Measurements from ENCODE around the gene NAV3. TPM values are rescaled to one million over a fixed set of nuclear protein-coding genes. Genes with fewer than 3 reads are reported as not detected.

The NAV3 gene
- total and polyA plus RNA-seq, 2 experiments from 2014 or later, result 4.0 to 12.0 TPM

- H3K4me2 ChIP-seq, result no peak overlapping the region
- H3K36me3 ChIP-seq (ENCODE audit: insufficient read depth), result no peaks in the 10 kb centered on the region
- Mint-ChIP-seq H3K27me3 (ENCODE audit: insufficient read depth, low read depth, poor library complexity) (peaks cover 2% of the 10 kb centered on the region), H3K27ac (no peak overlapping the region), H3K4me1 (no peaks in the 10 kb centered on the region), H3K36me3 (ENCODE audit: low read depth) (no peaks in the 10 kb centered on the region), H3K9me3 (no peaks in the 10 kb centered on the region), H3K4me3 (no peak overlapping the region)
- H3F3A ChIP-seq (replicated peaks; ENCODE audit: low read depth), result no peaks in the 10 kb centered on the region
- no peak overlapping the region for H2AFZ ChIP-seq
- H3K79me2 ChIP-seq (replicated peaks; ENCODE audit: insufficient read depth), result no peaks in the 10 kb centered on the region
- ATAC-seq (no peak), DNase-seq (ENCODE audit: low spot score) (no peak)
- H3K4me3 ChIP-seq, result no peak overlapping the region
- H3K27me3 ChIP-seq (ENCODE audit: insufficient read depth), result no peaks in the 10 kb centered on the region
- no peaks in the 10 kb centered on the region for H3K9me2 ChIP-seq (ENCODE audit: insufficient read depth)
- no peaks in the 10 kb centered on the region for H4K20me1 ChIP-seq (replicated peaks; ENCODE audit: insufficient read depth)
- no peaks in the 10 kb centered on the region for H3K4me1 ChIP-seq (ENCODE audit: insufficient read depth)
- H3K27ac ChIP-seq (ENCODE audit: low read depth), result no peak overlapping the region
- TF ChIP-seq REST (IDR thresholded peaks at IDR 0.05; ENCODE audit: unreplicated experiment), result no peak
- no peak for TF ChIP-seq ZNF331 (CRISPR knock-in tag; IDR thresholded peaks at IDR 0.05; ENCODE audit: low read depth)
- TF ChIP-seq JUNB (IDR thresholded peaks at IDR 0.05; ENCODE audit: unreplicated experiment), result no peak
- TF ChIP-seq NANOG (IDR thresholded peaks at IDR 0.05; ENCODE audit: borderline replicate concordance), result no peak
- no peak for TF ChIP-seq CREB1 (CRISPR knock-in tag; IDR thresholded peaks at IDR 0.05; ENCODE audit: low read depth)
- TF ChIP-seq STAT1 (IDR thresholded peaks at IDR 0.05; ENCODE audit: unreplicated experiment), result no peak
- TF ChIP-seq, protein P1, sequence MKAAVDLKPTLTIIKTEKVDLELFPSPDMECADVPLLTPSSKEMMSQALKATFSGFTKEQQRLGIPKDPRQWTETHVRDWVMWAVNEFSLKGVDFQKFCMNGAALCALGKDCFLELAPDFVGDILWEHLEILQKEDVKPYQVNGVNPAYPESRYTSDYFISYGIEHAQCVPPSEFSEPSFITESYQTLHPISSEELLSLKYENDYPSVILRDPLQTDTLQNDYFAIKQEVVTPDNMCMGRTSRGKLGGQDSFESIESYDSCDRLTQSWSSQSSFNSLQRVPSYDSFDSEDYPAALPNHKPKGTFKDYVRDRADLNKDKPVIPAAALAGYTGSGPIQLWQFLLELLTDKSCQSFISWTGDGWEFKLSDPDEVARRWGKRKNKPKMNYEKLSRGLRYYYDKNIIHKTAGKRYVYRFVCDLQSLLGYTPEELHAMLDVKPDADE (IDR thresholded peaks at IDR 0.05), result no peak
- no peak for TF ChIP-seq EZH2 (IDR thresholded peaks at IDR 0.05; ENCODE audit: low read depth, unreplicated experiment)
- no peak for TF ChIP-seq ZNF114 (CRISPR knock-in tag; IDR thresholded peaks at IDR 0.05)
- TF ChIP-seq EZH2phosphoT487 (IDR thresholded peaks at IDR 0.05; ENCODE audit: unreplicated experiment), result no peak
- TF ChIP-seq CTCF (conservative IDR thresholded peaks at IDR 0.05; ENCODE audit: low read depth in 2 of 2), result no peak
- TF ChIP-seq POLR2AphosphoS5 (IDR thresholded peaks at IDR 0.05; ENCODE audit: low read depth), result no peak
- TF ChIP-seq, protein P2, sequence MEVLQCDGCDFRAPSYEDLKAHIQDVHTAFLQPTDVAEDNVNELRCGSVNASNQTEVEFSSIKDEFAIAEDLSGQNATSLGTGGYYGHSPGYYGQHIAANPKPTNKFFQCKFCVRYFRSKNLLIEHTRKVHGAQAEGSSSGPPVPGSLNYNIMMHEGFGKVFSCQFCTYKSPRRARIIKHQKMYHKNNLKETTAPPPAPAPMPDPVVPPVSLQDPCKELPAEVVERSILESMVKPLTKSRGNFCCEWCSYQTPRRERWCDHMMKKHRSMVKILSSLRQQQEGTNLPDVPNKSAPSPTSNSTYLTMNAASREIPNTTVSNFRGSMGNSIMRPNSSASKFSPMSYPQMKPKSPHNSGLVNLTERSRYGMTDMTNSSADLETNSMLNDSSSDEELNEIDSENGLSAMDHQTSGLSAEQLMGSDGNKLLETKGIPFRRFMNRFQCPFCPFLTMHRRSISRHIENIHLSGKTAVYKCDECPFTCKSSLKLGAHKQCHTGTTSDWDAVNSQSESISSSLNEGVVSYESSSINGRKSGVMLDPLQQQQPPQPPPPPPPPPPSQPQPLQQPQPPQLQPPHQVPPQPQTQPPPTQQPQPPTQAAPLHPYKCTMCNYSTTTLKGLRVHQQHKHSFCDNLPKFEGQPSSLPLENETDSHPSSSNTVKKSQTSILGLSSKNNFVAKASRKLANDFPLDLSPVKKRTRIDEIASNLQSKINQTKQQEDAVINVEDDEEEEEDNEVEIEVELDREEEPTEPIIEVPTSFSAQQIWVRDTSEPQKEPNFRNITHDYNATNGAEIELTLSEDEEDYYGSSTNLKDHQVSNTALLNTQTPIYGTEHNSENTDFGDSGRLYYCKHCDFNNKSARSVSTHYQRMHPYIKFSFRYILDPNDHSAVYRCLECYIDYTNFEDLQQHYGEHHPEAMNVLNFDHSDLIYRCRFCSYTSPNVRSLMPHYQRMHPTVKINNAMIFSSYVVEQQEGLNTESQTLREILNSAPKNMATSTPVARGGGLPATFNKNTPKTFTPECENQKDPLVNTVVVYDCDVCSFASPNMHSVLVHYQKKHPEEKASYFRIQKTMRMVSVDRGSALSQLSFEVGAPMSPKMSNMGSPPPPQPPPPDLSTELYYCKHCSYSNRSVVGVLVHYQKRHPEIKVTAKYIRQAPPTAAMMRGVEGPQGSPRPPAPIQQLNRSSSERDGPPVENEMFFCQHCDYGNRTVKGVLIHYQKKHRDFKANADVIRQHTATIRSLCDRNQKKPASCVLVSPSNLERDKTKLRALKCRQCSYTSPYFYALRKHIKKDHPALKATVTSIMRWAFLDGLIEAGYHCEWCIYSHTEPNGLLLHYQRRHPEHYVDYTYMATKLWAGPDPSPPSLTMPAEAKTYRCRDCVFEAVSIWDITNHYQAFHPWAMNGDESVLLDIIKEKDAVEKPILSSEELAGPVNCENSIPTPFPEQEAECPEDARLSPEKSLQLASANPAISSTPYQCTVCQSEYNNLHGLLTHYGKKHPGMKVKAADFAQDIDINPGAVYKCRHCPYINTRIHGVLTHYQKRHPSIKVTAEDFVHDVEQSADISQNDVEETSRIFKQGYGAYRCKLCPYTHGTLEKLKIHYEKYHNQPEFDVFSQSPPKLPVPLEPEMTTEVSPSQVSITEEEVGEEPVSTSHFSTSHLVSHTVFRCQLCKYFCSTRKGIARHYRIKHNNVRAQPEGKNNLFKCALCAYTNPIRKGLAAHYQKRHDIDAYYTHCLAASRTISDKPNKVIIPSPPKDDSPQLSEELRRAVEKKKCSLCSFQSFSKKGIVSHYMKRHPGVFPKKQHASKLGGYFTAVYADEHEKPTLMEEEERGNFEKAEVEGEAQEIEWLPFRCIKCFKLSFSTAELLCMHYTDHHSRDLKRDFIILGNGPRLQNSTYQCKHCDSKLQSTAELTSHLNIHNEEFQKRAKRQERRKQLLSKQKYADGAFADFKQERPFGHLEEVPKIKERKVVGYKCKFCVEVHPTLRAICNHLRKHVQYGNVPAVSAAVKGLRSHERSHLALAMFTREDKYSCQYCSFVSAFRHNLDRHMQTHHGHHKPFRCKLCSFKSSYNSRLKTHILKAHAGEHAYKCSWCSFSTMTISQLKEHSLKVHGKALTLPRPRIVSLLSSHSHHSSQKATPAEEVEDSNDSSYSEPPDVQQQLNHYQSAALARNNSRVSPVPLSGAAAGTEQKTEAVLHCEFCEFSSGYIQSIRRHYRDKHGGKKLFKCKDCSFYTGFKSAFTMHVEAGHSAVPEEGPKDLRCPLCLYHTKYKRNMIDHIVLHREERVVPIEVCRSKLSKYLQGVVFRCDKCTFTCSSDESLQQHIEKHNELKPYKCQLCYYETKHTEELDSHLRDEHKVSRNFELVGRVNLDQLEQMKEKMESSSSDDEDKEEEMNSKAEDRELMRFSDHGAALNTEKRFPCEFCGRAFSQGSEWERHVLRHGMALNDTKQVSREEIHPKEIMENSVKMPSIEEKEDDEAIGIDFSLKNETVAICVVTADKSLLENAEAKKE (CRISPR knock-in tag; IDR thresholded peaks at IDR 0.05), result no peak
These were observed 144.0 kb downstream of the NAV3 start for GRCh38 chr12:77974645-77975044.
